H1 (cell line): Measurements from ENCODE around the gene PRRC2C. TPM values are rescaled to one million over a fixed set of nuclear protein-coding genes. Genes with fewer than 3 reads are reported as not detected.

Experiments
- CTCF ChIA-PET: fragments of 300-600 bp; sonication (Branson Sonifier 250); formaldehyde crosslinking; loops from one replicate; lab custom pipeline; 2021; ENCODE audit not compliant: partially characterized antibody; lab: Charles Lee
- POLR2A ChIA-PET: fragments of 300-600 bp; sonication (Branson Sonifier 250); formaldehyde crosslinking; loops from one replicate; lab custom pipeline; 2021; ENCODE audit warnings: inconsistent platforms; ENCODE audit not compliant: partially characterized antibody; lab: Charles Lee
- DNase-seq, 2 experiments: peaks; one replicate each; pipeline versions ENCODE4 v3.0.0 to v3.0.0-alpha.2; 2010 to 2022; ENCODE audit warnings: low spot score in 2 of 2, low read depth in 1 of 2, mixed read lengths in 1 of 2
- FAIRE-seq: peaks from 2 replicates; lab custom pipeline; 2011; peaks lifted over from hg19 to GRCh38; lab: Jason Lieb, UNC
- H2AFZ ChIP-seq: 2 replicates; pipeline ENCODE4 v1.8.1; 2012; ENCODE audit warnings: low read length, inconsistent platforms
- H2AK5ac ChIP-seq: 2 replicates; pipeline ENCODE4 v1.6.1; 2013; ENCODE audit warnings: low read depth, low read length
- H2BK120ac ChIP-seq: replicated peaks from 2 replicates; pipeline ENCODE3; 2013; ENCODE audit warnings: low read depth, low read length, inconsistent platforms
- H2BK12ac ChIP-seq: 2 replicates; pipeline ENCODE4 v1.6.1; 2013; ENCODE audit warnings: low read depth, low read length
- H2BK15ac ChIP-seq: 2 replicates; pipeline ENCODE4 v1.6.1; 2013; ENCODE audit warnings: low read length
- H2BK20ac ChIP-seq: 2 replicates; pipeline ENCODE4 v1.6.1; 2013; ENCODE audit warnings: low read length
- H2BK5ac ChIP-seq: 2 replicates; pipeline ENCODE4 v1.6.1; 2013; ENCODE audit warnings: low read depth, low read length
- H3K14ac ChIP-seq: 2 replicates; pipeline ENCODE4 v1.6.1; 2013; ENCODE audit warnings: inconsistent platforms; ENCODE audit not compliant: insufficient read length
- H3K18ac ChIP-seq: 2 replicates; pipeline ENCODE4 v1.6.1; 2013; ENCODE audit warnings: low read length; ENCODE audit errors: extremely low read depth
- H3K23ac ChIP-seq: 2 replicates; pipeline ENCODE4 v1.6.1; 2013; ENCODE audit warnings: inconsistent platforms; ENCODE audit not compliant: insufficient read length
- H3K23me2 ChIP-seq: 2 replicates; pipeline ENCODE4 v1.6.1; 2013; ENCODE audit warnings: low read depth, low read length
- H3K27ac ChIP-seq: 2 replicates; pipeline ENCODE4 v1.6.1; 2011; ENCODE audit warnings: low read depth, low read length, inconsistent platforms
- H3K27me3 ChIP-seq, 4 experiments: replicated peaks in 1 of 4; 1 replicate in 1 of 4; 2 replicates in 3 of 4; pipeline versions ENCODE4 v1.6.1 to v1.8.1; 2011 to 2013; ENCODE audit warnings: low read length in 3 of 4, mild to moderate bottlenecking in 3 of 4, inconsistent platforms in 2 of 4, mixed read lengths in 2 of 4, moderate library complexity in 1 of 4; ENCODE audit not compliant: control insufficient read depth in 3 of 4, insufficient read depth in 3 of 4; ENCODE audit errors: extremely low read depth in 1 of 4
- H3K36me3 ChIP-seq, 4 experiments: 2 replicates each; pipeline versions ENCODE4 v1.6.1 to v1.8.1; 2011 to 2013; ENCODE audit warnings: mild to moderate bottlenecking in 4 of 4, low read length in 3 of 4, moderate library complexity in 2 of 4, control low read depth in 1 of 4, inconsistent platforms in 1 of 4; ENCODE audit not compliant: insufficient read depth in 4 of 4, control insufficient read depth in 2 of 4
- H3K4ac ChIP-seq: replicated peaks from 2 replicates; pipeline ENCODE3; 2013; ENCODE audit warnings: low read length, low read depth, mixed read lengths, inconsistent platforms; ENCODE audit not compliant: insufficient read length
- H3K4me1 ChIP-seq, 4 experiments: replicated peaks in 1 of 4; 1 replicate in 1 of 4; 2 replicates in 3 of 4; pipeline versions ENCODE4 v1.6.1 to v1.8.1; 2011 to 2013; ENCODE audit warnings: low read length in 3 of 4, inconsistent platforms in 2 of 4, mixed read lengths in 1 of 4; ENCODE audit not compliant: insufficient read depth in 4 of 4, control insufficient read depth in 3 of 4
- H3K4me2 ChIP-seq, 2 experiments: 2 replicates each; pipeline versions ENCODE4 v1.6.1 to v1.8.1; 2011 to 2013; ENCODE audit warnings: low read depth in 2 of 2, low read length in 2 of 2, control low read depth in 1 of 2, inconsistent platforms in 1 of 2, mild to moderate bottlenecking in 1 of 2; ENCODE audit not compliant: insufficient read depth in 1 of 2
- H3K4me3 ChIP-seq, 4 experiments: fragments of 200-600, 300-600 bp in 1 of 4; sonication (generic), shearing (Covaris generic), sonication (Bioruptor Twin) in 1 of 4; 2 replicates each; pipeline versions ENCODE4 v1.5.1 to v1.8.1; 2011 to 2016; ENCODE audit warnings: low read length in 4 of 4, low read depth in 3 of 4, control low read depth in 2 of 4, inconsistent platforms in 2 of 4, mild to moderate bottlenecking in 2 of 4, mixed read lengths in 1 of 4, moderate library complexity in 1 of 4; ENCODE audit not compliant: insufficient read depth in 2 of 4; ENCODE audit errors: extremely low read depth in 1 of 4
- H3K56ac ChIP-seq: replicated peaks from 2 replicates; pipeline ENCODE3; 2013; ENCODE audit warnings: low read depth, mild to moderate bottlenecking, mixed read lengths, low read length, inconsistent platforms; ENCODE audit not compliant: insufficient read length
- H3K79me1 ChIP-seq: 2 replicates; pipeline ENCODE4 v1.6.1; 2013; ENCODE audit warnings: low read depth, low read length, control low read depth
- H3K79me2 ChIP-seq, 2 experiments: 2 replicates each; pipeline versions ENCODE4 v1.6.1 to v1.8.1; 2012 to 2013; ENCODE audit warnings: low read length in 2 of 2, mild to moderate bottlenecking in 2 of 2, inconsistent platforms in 1 of 2; ENCODE audit not compliant: insufficient read depth in 2 of 2, control insufficient read depth in 1 of 2
- H3K9ac ChIP-seq, 4 experiments: replicated peaks in 1 of 4; 1 replicate in 1 of 4; 2 replicates in 3 of 4; pipeline versions ENCODE4 v1.6.1 to v1.8.1; 2011 to 2013; ENCODE audit warnings: low read depth in 3 of 4, low read length in 3 of 4, control low read depth in 2 of 4, mild to moderate bottlenecking in 2 of 4, moderate library complexity in 2 of 4, inconsistent platforms in 1 of 4; ENCODE audit errors: extremely low read depth in 1 of 4
- H3K9me3 ChIP-seq, 2 experiments: 2 replicates each; pipeline versions ENCODE4 v1.6.1 to v1.8.1; 2012 to 2013; ENCODE audit warnings: mild to moderate bottlenecking in 2 of 2, moderate library complexity in 2 of 2, control low read depth in 1 of 2, inconsistent platforms in 1 of 2, low read depth in 1 of 2, low read length in 1 of 2, mixed read lengths in 1 of 2; ENCODE audit not compliant: insufficient read depth in 2 of 2
- H4K20me1 ChIP-seq, 2 experiments: replicated peaks in 1 of 2; 2 replicates each; pipeline versions ENCODE3 to v1.8.1; 2011 to 2013; ENCODE audit warnings: inconsistent platforms in 2 of 2, low read length in 2 of 2, mild to moderate bottlenecking in 1 of 2; ENCODE audit not compliant: insufficient read depth in 2 of 2, control insufficient read depth in 1 of 2
- H4K5ac ChIP-seq: 2 replicates; pipeline ENCODE4 v1.6.1; 2013; ENCODE audit warnings: low read length, low read depth, mixed read lengths, inconsistent platforms; ENCODE audit not compliant: insufficient read length
- H4K8ac ChIP-seq: 2 replicates; pipeline ENCODE4 v1.8.0; 2013; ENCODE audit warnings: mild to moderate bottlenecking, moderate library complexity, low read length, inconsistent platforms; ENCODE audit not compliant: insufficient read depth; ENCODE audit errors: extremely low read depth
- H4K91ac ChIP-seq: replicated peaks from 2 replicates; pipeline ENCODE3; 2013; ENCODE audit warnings: low read length, mixed read lengths, inconsistent platforms; ENCODE audit not compliant: insufficient read length
- BCL11A ChIP-seq, 2 experiments: IDR thresholded peaks; one replicate each; pipeline ENCODE4 v1.6.1; 2011; ENCODE audit warnings: low read depth in 2 of 2, low read length in 2 of 2, mild to moderate bottlenecking in 2 of 2
- CBX8 ChIP-seq: fragments of 300-800, 300-1000 bp; sonication (generic); IDR thresholded peaks from 2 replicates; pipeline ENCODE4 v1.7.1; 2016; ENCODE audit warnings: low read depth, low read length, borderline replicate concordance
- GABPA ChIP-seq: IDR thresholded peaks from 2 replicates; pipeline ENCODE4 v1.6.1; 2011; ENCODE audit warnings: mild to moderate bottlenecking, low read length, moderate library complexity, borderline replicate concordance; ENCODE audit not compliant: insufficient read depth
- RXRA ChIP-seq: IDR thresholded peaks from 2 replicates; pipeline ENCODE4 v1.6.1; 2011; ENCODE audit warnings: low read depth, mild to moderate bottlenecking, low read length, moderate library complexity; ENCODE audit not compliant: insufficient read depth
- SP4 ChIP-seq: IDR thresholded peaks from 2 replicates; pipeline ENCODE4 v1.6.1; 2012; ENCODE audit warnings: low read length, inconsistent platforms
- SRF ChIP-seq: IDR thresholded peaks from 2 replicates; pipeline ENCODE4 v1.6.1; 2011; ENCODE audit warnings: mild to moderate bottlenecking, low read depth, low read length, moderate library complexity
- TAF7 ChIP-seq: optimal IDR thresholded peaks from 2 replicates; pipeline ENCODE3; 2011; ENCODE audit warnings: low read depth, mild to moderate bottlenecking, inconsistent platforms, low read length, moderate library complexity, borderline replicate concordance
- USF2 ChIP-seq: IDR thresholded peaks from 2 replicates; pipeline ENCODE4 v1.6.1; 2011; ENCODE audit warnings: low read length, improper control_type of control experiment
- ZNF274 ChIP-seq: IDR thresholded peaks from 2 replicates; pipeline ENCODE4 v1.7.0; 2012; ENCODE audit warnings: low read length, borderline replicate concordance; ENCODE audit errors: extremely low read depth
- WGBS, 2 experiments: shearing (Covaris generic) in 1 of 2; methylation state at CpG; one replicate each; pipeline versions ENCODE4 v1.1.6 to v1.1.7; 2013 to 2015; ENCODE audit warnings: low lambda C conversion rate in 2 of 2, mixed read lengths in 2 of 2, inconsistent platforms in 1 of 2, low coverage in 1 of 2, missing lambda C conversion rate in 1 of 2; ENCODE audit not compliant: insufficient replicate concordance in 2 of 2, insufficient coverage in 1 of 2, insufficient read length in 1 of 2; ENCODE audit errors: extremely low coverage in 1 of 2, missing lambda C conversion rate in 1 of 2; 5-methylcytosine and 5-hydroxymethylcytosine counted together
- polyA plus RNA-seq, 7 experiments: library from polyadenylated mRNA; depleted of rRNA in 3 of 7; stranded (reverse) in 5 of 7; unstranded in 2 of 7; fragments of >200 nt in 5 of 7; fragments of 200-250 nt in 2 of 7; gene quantifications; 1 replicate in 5 of 7; 2 replicates in 1 of 7; 4 replicates in 1 of 7; pipeline versions ENCODE4 v1.2.1 to v1.2.3, GENCODE V29; 2011 to 2013; ENCODE audit warnings: missing spikeins in 2 of 7, mixed read lengths in 2 of 7
- total RNA-seq: library from RNA; stranded (reverse); fragmentation: NEBNext Ultra II Directional; extraction: Animal tissue kit (Norgen Biotek cat#: 25700); gene quantifications from 2 replicates; pipeline ENCODE4 v1.2.1, GENCODE V29; 2021
- TF ChIP-seq, protein P1 (sequence below): IDR thresholded peaks from 2 replicates; pipeline ENCODE4 v1.6.1; 2012; ENCODE audit warnings: inconsistent platforms

PRRC2C gene
- total and polyA plus RNA-seq, 2 of the 8 experiments (the other 6 are each of a cell fraction or from before 2014, with no cell fraction given) = 125 to 264 TPM

- no peak overlapping the region for H2BK15ac ChIP-seq
- H4K20me1 ChIP-seq = peaks cover 29 to 31% of the 10 kb centered on the region in 2 experiments
- H3K4me1 ChIP-seq = peaks cover 0 to 3% (median under 1%) of the 10 kb centered on the region in 4 experiments; a peak in 4 of 7 replicates
- H3K9ac ChIP-seq = no peak overlapping the region
- H2AFZ ChIP-seq = no peak overlapping the region
- no peak overlapping the region for H2BK5ac ChIP-seq
- no peaks in the 10 kb centered on the region for H3K27me3 ChIP-seq
- H3K4ac ChIP-seq = no peak overlapping the region
- no peak for DNase-seq
- H2BK12ac ChIP-seq = no peak overlapping the region
- WGBS, 2 experiments = 84% methylated on average over 4 of the region's 4 CpGs; no CpG with 5 or more reads in 1 of the 2 experiments
- H3K23ac ChIP-seq = no peak overlapping the region
- no peak overlapping the region for H2AK5ac ChIP-seq
- no peak overlapping the region for H3K56ac ChIP-seq
- FAIRE-seq = no peak
- no peak overlapping the region for H3K27ac ChIP-seq
- no peak overlapping the region for H2BK120ac ChIP-seq
- H3K36me3 ChIP-seq = peaks cover 0 to 5% (median 0%) of the 10 kb centered on the region in 4 experiments; a peak in 2 of 8 replicates
- ChIA-PET CTCF (interaction anchor here (2.0 to 2.2 kb wide), 2 partner anchors 14 to 16 kb away, joined by 5 to 8 read pairs; partner anchors contain the start of gene PRRC2C), POLR2A (interaction anchor here (0.9 to 2.5 kb wide), 5 partner anchors 8 to 21 kb away, joined by 3 to 8 read pairs (median 5); partner anchors contain the start of gene PRRC2C)
- H3K79me2 ChIP-seq = peaks cover 66 to 100% of the 10 kb centered on the region in 2 experiments
- peaks cover 7% of the 10 kb centered on the region for H3K79me1 ChIP-seq
- H4K8ac ChIP-seq = no peak overlapping the region; the same call in 1 of the 2 replicates
- no peak overlapping the region for H2BK20ac ChIP-seq
- no peak overlapping the region for H3K18ac ChIP-seq
- no peak overlapping the region for H3K4me2 ChIP-seq
- no peak overlapping the region for H3K14ac ChIP-seq
- H3K4me3 ChIP-seq = no peak overlapping the region
- no peak overlapping the region for H4K5ac ChIP-seq
- H3K9me3 ChIP-seq = no peaks in the 10 kb centered on the region
- H3K23me2 ChIP-seq = no peaks in the 10 kb centered on the region
- H4K91ac ChIP-seq = no peak overlapping the region
- TF ChIP-seq, protein P1, sequence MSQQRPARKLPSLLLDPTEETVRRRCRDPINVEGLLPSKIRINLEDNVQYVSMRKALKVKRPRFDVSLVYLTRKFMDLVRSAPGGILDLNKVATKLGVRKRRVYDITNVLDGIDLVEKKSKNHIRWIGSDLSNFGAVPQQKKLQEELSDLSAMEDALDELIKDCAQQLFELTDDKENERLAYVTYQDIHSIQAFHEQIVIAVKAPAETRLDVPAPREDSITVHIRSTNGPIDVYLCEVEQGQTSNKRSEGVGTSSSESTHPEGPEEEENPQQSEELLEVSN = no peak
- no peak for TF ChIP-seq TAF7
- TF ChIP-seq SP4 = no peak
- no peak for TF ChIP-seq GABPA
- TF ChIP-seq SRF = no peak
- no peak for TF ChIP-seq USF2
- no peak for TF ChIP-seq RXRA
- TF ChIP-seq CBX8 = no peak
- no peak for TF ChIP-seq BCL11A (IDR thresholded peaks at IDR 0.05; ENCODE audit: low read depth in 2 of 2, low read length in 2 of 2)
- TF ChIP-seq ZNF274 = no peak
These were observed 15.5 kb downstream of the PRRC2C start for GRCh38 chr1:171500803-171501202.
